Left forelimb (tissue), 1 donor: ENCODE data around the gene NPIPB9.
"Not testable (repeated sequence)": the region's sequence is repeated elsewhere in the genome, so short reads cannot be mapped to it uniquely, and the experiment has no call there.

ENCODE experiments used
- DNase-seq: peaks from one replicate; pipeline ENCODE4 v3.0.0-alpha.2; 2018; ENCODE audit warnings: low spot score

Gene NPIPB9

DNA sequence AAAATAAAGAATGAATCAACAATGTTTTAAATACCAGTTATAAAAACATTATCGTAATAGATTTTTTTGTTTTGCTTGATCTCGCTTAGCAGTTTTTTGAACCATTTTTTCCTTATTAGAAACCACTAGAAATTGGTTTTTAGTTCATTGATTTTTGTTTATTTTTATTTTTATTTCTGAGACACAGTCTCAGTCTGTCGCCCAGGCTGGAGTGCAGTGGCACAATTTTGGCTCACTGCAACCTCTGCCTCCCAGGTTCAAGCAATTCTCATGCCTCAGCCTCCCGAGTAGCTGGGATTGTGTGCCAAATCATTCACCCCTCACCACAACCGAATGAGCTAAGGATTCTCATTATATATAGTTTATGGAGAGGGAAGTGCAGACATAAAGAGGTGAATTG lies at the start of gene NPIPB9:
Gene NPIPB9, plus strand, starts transcription at position 301 of the 400 bp plus-strand sequence.
- DNase-seq = not testable (repeated sequence)

DNA sequence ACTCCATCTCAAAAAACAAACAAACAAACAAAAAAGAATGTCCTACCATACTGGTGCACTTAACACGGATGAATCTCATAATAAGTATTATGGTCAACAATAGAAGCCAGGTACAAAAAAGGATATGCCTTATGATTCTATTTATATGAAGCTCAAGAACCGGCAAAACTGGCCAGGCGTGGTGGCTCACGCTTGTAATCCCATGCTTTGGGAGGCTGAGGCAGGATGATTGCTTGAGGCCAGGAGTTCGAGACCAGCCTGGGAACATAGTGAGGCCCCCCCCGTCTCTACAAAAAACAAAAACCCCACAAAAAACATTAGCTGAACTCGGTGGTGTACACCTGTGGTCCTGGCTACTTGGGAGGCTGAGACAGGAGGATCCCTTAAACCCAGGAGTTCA lies 47.3 kb upstream of the NPIPB9 start:
- DNase-seq = not testable (repeated sequence)

DNA sequence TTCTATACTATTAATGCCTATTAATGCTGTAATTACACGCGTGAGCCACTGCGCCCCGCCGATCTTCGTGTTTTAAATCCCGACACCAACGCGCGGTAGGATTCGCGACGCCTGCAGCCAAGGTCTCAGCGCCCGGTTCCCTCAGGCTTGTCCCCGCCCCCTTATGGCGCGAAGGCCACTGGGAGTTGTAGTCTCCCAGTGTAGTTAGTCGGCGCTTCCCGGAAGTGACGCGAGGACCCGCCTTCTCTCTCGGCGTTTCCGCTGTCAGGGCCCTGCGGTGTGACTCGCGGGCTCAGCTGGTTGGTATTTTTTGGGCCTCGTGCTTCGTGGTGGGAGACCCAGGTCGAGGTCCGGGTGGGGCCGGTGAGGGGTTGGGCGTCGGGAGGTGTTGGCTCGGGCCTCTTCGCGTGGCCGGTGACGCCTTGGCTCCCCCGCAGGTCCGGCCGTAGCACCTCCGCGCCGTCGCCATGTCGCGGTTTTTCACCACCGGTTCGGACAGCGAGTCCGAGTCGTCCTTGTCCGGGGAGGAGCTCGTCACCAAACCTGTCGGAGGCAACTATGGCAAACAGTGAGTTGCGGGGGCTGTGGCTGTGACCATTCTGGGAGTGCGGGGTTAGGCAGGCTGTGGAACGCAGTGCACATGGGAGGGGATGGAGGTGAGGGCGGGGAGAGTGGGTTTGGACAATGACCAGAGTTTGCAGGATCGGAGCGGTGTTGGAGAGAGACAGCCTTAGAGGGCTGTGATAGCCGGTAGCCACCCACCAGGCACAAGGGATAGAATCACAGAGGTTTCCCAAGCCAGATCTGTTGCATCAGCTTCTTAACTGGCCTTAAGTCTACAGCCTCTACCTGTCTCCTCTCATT lies 40.1 kb upstream of the NPIPB9 start, which contains the start of gene EIF3C:
Gene EIF3C, plus strand, starts transcription at position 245 of the 864 bp plus-strand sequence. Its CDS starts 223 bp downstream, at position 468.
- not testable (repeated sequence) for DNase-seq

DNA sequence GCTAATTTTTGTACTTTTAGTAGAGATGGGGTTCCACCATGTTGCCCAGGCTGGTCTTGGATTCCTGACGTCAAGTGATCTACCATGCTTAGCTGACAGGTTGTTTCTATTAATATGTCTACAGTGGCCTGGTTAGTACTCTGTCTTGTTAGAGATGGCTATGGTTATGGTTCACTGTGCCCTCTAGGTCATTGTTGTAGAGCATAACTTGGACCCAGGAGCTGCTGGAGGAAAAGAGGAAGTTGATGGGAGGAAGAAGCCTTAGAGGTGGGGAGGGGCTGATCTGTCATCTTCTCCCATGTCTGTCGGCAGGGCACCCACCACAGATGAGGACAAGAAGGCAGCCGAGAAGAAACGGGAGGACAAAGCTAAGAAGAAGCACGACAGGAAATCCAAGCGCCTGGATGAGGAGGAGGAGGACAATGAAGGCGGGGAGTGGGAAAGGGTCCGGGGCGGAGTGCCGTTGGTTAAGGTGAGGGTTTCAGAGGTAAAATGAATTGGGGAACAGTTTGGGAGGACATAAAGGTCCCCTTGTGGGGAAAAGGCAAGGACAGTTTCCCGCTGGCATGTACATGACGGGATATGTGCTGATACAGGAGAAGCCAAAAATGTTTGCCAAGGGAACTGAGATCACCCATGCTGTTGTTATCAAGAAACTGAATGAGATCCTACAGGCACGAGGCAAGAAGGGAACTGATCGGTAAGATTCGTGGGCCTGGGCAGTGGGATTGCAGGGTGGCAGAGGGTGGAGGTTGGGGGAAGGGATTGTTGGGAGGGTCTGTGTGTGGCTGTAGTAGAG lies 28.5 kb upstream of the NPIPB9 start:
- not testable (repeated sequence) for DNase-seq

DNA sequence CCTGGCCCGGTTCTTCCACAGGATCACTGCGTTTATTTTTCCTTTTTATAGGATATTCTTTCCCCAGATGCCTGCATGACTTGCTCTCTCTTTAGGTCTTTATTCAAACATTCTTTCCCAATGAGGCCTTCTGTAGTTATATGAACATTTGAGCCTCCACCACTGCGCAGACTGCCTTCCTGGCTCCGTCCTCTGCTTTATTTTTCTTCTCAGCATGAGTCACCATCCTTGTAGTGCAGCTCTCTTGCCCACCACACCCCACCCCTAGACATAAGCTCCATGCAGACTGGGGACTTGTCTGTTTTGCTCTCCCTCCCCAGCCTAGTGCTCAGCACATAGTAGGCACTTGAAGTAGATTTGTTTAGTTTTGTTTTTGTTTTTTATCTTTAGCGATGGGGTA lies 20.3 kb upstream of the NPIPB9 start:
- DNase-seq = not testable (repeated sequence)

DNA sequence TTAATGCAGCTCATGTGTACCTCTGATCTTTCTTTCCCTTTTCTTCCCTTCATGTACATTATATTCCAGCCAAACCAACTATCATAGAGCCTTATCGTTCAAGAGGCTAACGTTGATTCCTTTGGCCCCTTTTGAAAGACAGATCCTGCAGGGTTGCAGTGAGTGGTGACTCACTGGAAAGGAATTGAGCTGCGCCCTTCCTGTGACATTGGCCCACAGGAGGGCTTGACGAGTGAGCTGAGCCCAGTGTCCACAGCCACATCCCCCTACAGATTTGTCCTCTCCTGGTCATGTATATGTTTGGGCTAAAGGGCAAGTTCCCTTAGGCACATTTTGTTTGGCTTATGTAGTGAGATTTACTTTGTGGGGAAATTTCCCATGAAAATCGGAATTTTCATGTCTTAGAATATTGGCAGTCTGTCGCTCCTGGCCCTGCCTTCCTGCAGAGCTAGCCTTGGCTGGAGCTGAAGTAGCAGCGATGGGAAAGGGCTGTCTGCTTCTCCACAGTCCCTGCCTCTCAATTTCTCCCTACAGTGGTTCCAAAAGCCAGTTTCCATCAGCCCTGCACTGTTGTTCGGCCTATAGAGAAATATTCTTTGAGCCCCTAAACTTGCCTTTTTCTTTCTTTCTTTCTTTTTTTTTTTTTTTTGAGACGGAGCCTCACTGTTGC lies 19.0 kb upstream of the NPIPB9 start:
- DNase-seq = not testable (repeated sequence)

DNA sequence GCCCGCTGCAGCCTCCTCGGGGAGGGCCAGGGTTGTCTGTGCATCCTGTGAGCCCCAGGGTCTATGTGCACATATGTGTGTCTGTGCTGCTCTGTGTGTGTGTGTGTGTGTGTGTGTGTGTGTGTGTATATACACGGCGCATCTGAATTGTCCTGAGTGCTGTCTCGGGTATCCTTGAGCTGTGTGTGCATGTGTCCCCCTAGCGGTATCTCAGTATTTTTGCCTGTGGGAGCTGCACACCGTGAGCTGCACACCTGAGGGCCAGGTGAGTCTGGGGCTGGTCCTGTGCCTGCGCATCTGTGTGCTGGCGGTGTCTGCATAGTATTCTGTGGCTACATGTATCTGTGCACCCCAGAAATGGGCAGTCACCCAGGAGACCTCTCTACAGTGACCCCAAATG lies 11.8 kb upstream of the NPIPB9 start:
- not testable (repeated sequence) for DNase-seq

DNA sequence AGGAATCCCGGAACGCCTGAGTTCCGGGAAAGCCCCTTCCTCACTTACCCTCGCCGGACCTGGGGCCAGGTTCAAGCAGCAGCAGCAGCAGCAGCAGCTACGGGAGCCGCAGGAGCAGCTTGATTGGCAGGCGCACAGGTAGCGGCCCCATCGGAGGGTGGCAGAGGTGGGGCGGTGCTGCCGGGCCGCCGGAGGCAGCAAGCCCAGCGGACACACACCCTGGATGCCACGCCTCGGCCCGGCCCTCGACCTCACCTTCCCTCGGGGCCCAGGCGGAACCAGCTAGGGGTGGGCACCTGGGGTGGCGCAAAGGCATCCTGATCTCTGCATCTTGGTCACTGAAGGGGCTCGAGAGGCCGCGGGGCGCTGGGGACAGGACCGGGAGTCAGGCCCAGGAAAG lies 11.0 kb upstream of the NPIPB9 start:
- not testable (repeated sequence) for DNase-seq

DNA sequence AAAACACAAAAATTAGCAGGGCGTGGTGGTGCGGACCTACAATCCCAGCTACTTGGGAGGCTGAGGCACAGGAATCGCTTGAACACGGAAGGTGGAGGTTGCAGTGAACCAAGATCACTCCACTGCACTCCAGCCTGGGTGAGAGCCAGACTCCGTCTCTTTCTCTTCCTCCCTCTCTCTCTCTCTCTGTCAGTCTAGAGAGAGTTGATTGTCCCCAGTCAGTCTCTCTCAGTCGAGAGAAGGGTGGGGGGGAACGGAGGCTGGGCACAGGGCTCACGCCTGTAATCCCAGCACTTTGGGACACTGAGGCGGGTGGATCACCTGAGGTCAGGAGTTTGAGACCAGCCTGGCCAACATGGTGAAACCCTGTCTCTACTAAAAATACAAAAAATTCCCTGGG lies 10.3 kb upstream of the NPIPB9 start:
- not testable (repeated sequence) for DNase-seq

DNA sequence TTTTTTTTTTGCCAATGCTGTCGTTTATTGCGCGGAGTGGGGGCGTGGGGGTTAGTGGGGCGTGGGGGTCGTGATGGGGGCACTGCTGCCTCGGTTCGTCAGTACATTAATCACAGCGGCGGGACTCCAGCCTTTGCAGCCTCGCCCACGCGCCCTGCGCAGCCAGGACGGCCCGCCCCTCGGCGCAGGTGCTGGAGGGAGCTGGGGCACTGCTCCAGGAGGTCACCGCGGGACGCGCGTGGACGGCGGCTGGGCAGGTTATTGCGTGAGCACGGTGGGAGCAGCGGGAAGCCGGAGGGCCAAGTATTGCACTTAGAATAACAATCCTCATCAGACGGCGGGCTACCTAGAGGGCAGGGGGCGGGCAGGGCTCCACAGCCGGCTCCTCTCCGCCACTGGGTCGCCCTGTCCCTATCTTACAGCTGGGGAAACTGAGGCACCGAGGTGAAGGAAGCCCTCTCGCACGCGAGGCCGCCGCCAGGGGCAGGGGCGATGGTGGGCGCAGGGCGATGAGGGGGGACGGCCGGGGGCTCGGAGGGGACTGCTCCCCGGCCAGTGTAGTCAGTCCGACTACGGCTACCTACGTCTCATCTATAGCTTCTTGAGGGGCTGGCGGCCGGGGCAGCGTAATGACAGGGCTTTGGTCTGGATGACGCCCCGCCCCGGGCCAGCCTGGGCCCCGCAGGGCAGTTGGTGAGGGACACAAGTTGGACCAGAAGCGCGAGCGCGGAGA lies 4.8 kb upstream of the NPIPB9 start:
- not testable (repeated sequence) for DNase-seq

DNA sequence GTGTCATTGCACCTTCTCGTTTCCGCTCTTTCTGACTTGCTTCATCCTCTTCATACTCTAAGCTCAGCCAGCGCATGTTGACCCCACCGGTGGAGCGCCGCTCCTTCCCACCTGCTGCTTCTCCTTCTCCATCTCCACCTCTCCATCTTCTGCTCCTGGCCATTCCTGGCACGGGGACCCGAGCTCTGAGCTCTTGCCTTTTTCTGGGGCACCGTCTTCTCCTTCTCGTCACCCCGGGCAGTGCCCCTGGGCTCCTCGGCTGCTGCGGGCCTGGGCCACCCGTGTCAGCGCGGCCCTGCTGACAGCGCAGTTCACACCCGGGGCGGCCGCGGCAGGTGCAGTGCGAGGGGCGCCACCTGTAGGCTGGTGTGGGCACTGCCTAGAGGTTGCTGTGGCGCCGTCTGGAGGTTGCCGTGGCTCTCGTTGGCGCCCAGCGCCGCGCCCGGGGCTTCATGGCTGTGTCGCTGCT lies 1.6 kb upstream of the NPIPB9 start:
- DNase-seq = not testable (repeated sequence)

DNA sequence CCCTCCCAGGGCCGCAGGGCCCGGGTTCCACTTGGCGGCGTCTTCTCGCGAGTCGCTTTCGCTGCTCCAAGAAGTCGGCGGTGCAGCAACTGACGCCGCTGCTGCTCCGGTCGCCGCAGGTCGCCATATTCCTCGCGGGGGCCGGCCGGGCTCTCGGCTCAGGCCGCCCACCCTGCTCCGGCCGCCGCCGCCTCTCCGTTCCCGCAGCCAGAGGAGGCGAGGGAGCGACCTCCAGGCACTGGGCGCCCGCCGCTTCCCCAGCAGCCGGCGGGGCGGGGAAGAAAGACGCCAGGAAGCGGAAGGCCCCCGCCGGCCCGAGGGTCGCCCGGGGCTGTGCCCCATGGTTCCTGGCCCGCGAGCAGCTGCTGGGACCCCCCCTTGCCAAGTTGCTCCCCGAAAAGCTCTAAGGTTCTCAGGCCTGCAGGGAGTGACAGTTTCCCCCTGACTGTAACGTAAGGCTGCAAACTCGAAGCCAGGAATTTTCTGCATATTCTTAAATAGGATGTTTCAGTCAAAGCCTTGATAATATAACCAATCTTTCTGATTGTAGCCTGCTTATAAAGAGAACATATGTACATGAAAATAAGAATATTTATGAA lies 1.0 kb upstream of the NPIPB9 start:
- DNase-seq = not testable (repeated sequence)

DNA sequence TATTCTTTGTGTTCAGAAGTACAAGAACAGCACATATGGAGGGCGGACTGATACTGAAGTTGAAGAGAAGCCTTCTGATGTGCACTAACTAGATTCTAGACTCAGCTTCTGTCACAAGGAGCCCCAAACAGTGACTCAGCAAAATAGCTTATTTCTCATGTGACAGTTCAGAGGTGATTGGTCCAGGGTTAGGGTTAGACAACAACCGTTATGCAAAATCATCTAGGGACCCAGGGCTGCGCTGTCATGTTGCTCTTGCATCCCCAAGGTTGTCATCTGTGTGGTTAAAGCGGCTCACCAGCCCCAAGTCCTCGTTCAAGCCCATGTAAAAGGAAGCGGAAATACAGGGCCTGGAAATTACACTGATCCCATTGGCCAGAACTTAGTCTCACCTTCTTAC lies 30.1 kb downstream of the NPIPB9 start:
- DNase-seq = not testable (repeated sequence)

DNA sequence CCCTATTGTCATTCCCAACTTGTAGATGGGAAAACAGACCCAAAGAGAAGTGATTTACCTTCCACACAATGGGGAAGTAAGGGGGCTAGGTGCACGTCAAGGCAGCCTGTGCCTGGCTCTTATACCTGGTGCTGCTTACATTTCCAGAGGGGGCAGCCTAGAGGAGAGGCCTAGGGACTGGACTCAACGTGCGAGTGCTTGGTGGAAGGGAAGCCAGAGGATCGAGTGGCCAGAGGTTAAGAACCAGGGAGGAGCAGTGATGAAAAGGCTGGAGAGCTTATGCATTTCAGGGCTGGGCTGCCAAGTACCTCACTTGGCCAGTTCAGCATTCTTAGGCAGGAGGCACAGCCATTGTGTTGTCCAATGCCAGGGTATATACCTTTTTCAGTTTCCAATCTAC lies 30.8 kb downstream of the NPIPB9 start:
- not testable (repeated sequence) for DNase-seq

DNA sequence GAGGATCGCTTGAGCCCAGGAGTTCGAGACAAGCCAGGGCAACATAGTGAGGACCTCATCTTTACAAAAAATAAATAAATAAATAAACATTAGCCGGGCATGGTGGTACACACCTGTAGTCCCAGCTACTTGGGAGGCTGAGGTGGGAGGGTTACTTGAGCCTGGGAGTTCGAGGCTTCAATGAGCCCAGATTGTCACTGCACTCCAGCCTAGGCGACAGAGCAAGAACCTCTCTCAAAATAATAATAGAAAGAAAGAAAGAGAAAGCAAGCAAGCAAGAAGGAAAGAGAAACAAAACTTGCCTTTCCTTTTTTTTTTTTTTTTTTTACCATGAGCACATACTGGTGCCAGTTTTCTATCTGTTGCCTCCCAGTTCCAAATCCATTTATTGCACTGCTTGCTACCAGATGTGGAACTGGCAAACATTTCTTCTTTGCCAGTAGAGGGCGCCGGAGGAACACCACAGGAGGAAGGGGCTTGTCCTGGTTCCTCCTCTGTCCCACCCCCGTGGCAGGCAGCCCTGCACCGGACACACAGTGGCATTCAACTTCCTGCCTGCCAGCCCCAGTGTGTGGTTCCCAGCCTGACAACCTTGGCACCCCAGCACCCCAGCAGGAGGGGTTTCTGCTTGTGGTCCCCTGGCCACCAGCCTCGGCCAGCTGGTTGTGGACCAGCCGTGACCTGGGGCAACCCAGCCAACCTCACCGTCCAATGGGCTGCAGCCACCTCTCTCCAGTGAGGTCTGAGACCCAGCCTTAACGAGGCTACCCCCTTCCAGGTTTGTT lies 50.8 kb downstream of the NPIPB9 start:
- DNase-seq = not testable (repeated sequence)

DNA sequence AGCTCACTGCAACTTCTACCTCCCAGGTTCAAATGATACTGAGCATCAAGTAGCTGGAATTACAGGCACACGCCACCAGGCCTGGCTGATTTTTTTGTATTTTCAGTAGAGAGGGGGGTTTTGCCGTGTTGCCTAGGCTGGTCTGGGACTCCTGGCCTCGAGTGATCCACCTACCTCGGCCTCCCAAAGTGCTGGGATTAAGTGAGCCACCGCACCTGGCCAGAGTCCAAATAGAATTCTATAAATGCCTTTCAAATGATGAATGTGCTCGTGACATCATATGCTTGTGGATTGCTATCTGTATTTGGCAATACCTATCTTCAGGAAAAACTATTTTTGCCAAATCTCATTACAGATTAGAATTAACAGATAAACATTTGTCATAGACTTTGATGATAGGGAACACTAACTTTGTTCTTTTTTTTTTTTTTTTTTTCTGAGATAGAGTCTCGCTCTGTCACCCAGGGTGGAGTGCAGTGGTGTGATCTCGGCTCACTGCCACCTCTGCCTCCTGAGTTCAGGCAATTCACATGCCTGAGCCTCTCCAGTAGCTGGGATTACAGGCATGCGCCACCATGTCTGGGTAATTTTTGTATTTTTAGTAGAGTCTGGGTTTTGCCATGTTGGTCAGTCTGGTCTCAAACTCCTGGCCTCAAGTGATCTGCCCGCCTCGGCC lies 56.0 kb downstream of the NPIPB9 start:
- not testable (repeated sequence) for DNase-seq

DNA sequence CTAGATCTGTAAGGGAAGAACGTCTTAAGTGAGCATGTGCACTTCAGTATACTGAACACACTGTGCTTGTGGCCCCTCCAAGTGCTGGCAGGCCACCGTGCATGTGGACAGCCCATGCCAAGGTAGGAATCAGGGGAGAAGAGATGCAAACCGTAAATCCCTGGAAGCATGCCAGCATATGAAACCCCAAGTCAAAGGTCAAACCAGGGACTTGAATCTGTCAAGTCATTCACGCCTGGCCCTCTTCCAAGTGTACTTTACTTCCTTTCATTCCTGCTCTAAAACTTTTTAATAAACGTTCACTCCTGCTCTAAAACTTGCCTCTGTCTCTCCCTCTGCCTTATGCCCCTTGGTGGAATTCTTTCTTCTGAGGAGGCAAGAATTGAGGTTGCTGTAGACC lies 68.4 kb downstream of the NPIPB9 start:
- DNase-seq = no peak

DNA sequence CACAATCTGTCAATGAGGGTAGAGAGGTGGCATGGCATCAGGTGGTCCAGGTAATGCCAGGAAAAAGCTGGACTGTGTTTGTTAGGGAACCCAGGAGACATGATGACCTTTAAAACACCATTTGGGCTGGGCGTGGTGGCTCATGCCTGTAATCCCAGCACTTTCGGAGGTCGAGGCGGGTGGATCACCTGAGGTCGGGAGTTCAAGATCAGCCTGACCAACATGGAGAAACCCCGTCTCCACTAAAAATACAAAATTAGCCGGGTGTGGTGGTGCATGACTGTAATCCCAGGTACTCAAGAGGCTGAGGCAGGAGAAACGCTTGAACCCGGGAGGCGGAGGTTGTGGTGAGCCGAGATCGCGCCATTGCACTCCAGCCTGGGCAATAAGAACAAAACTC lies 69.0 kb downstream of the NPIPB9 start:
- DNase-seq = not testable (repeated sequence)

DNA sequence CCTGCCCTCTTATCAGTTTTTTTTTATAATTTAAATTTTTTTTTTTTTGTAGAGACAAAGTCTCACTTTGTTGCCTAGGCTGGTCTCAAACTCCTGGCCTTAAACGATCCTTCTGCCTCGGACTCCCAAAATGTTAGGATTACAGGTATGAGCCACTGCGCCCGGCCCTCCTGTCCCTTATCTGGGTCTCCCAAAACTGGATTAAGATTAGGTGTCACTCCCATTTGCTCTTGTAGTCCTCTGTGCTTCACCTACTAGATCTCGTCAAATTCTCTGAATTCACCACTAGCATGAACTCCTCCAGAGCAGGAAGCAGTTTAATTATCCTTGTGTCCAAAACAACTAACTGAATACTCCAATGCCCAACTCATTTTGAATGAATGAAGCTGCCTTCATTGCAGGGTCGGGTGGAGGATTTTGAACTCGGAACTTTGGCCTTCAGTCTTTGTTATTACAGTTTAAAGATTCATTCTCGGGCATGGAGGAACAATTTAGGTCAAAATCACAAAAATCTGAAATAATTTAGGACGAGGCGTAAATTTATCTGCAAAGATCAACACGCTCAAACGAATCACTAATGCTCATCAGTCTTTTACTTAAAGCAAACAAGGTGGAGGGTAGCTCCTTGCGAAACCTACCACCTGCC lies 70.4 kb downstream of the NPIPB9 start:
- no peak for DNase-seq
